ENCODE results near the gene SH2D6. TPM values are rescaled to one million over a fixed set of nuclear protein-coding genes. Genes with fewer than 3 reads are reported as not detected.
"Not testable (repeated sequence)": the region's sequence is repeated elsewhere in the genome, so short reads cannot be mapped to it uniquely, and the experiment has no call there.

SH2D6 gene
- total and polyA plus RNA-seq, 4 donors = 0.14 to 0.74 (median 0.53) TPM

DNA sequence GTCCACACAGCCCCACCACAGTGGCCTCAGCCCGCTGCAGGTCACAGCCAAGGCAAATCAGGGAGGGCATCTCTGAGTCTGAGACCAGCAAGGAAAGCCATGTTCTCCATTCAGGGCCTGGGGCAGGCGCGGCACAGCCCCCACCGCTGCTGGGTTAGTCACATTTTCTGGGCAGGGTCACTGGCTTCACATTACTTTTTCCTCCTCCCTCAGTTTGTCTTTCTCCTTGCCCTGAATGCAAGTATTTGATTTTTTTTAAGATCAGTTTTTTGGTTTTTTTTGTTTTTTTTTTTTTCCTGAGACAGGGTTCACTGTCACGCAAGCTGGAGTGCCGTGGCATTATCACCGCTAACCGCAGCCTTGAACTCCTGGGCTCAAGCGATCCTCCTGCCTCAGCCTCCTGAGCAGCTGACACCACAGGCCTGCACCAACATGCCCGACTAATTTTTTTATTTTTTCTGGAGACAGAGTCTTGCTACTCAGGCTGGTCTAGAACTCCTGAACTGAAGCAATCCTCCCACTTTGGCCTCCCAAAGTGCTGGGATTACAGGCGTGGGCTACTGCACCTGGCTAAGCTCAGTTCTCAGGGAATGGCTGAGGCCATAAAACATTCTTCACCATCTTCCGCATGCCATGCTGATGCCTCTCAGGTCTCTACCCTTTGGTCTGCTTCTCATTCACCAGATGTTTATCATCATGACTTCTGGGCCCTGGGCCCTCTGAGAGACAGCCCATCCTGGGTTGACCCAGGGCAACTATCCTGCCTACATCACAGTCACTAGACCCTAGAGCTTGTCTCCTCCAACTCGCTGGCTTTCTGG, 7.7 kb upstream of the SH2D6 start:
- H3K27ac ChIP-seq (ENCODE audit: low read depth in 1 of 2, low read length in 1 of 2) = peak overlapping the region in 1 of 2 donors; percentile 55
- no peak overlapping the region for H3K4me3 ChIP-seq
- no peaks in the 10 kb centered on the region for H3K9me3 ChIP-seq (ENCODE audit: control insufficient read depth in 4 of 4, insufficient read depth in 3 of 4, low read length in 3 of 4)
- TF ChIP-seq, protein P1, sequence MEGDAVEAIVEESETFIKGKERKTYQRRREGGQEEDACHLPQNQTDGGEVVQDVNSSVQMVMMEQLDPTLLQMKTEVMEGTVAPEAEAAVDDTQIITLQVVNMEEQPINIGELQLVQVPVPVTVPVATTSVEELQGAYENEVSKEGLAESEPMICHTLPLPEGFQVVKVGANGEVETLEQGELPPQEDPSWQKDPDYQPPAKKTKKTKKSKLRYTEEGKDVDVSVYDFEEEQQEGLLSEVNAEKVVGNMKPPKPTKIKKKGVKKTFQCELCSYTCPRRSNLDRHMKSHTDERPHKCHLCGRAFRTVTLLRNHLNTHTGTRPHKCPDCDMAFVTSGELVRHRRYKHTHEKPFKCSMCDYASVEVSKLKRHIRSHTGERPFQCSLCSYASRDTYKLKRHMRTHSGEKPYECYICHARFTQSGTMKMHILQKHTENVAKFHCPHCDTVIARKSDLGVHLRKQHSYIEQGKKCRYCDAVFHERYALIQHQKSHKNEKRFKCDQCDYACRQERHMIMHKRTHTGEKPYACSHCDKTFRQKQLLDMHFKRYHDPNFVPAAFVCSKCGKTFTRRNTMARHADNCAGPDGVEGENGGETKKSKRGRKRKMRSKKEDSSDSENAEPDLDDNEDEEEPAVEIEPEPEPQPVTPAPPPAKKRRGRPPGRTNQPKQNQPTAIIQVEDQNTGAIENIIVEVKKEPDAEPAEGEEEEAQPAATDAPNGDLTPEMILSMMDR (IDR thresholded peaks at IDR 0.05; ENCODE audit: control extremely low read depth, extremely low read depth) = no peak
- no peaks in the 10 kb centered on the region for H3K27me3 ChIP-seq (ENCODE audit: control insufficient read depth in 3 of 3, insufficient read depth in 3 of 3, low read length in 2 of 3)
- WGBS, 2 donors = 85 to 88% methylated on average over 13 of the region's 13 CpGs
- DNase-seq (no peak), ATAC-seq (ENCODE audit: insufficient read depth, low FRiP score) (no peak)
- no peak overlapping the region for H3K9ac ChIP-seq (ENCODE audit: insufficient read depth in 1 of 2, low read length in 2 of 2)
- H3K36me3 ChIP-seq (ENCODE audit: control insufficient read depth in 4 of 4, insufficient read depth in 4 of 4, low read length in 4 of 4) = no peaks in the 10 kb centered on the region
- H3K4me1 ChIP-seq (ENCODE audit: control insufficient read depth in 5 of 5, insufficient read depth in 5 of 5, low read length in 5 of 5) = peaks cover 0 to 12% (median 0%) of the 10 kb centered on the region in 5 donors

DNA sequence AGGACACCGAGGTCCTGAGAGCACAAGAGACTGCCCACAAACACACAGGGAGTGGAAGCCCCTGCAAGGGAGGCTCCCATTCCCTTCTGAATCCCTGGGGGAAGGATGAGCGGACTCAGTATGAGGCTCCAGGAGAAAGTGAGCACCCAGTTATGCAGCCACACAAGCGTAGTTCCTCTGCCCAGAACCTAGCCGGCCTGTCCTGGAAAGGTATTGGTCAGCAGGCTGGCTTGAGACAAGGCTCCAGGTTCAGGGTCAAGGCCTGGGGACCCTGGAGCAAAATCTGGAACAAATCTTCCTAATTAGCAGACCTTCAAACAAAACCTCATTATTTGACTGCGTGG, 7.1 kb upstream of the SH2D6 start:
- Histone ChIP-seq H3K36me3 (ENCODE audit: control insufficient read depth in 4 of 4, insufficient read depth in 4 of 4, low read length in 4 of 4) (no peaks in the 10 kb centered on the region), H3K4me1 (ENCODE audit: control insufficient read depth in 5 of 5, insufficient read depth in 5 of 5, low read length in 5 of 5) (peaks cover 0 to 12% (median 0%) of the 10 kb centered on the region in 5 donors), H3K27me3 (ENCODE audit: control insufficient read depth in 3 of 3, insufficient read depth in 3 of 3, low read length in 2 of 3) (no peaks in the 10 kb centered on the region), H3K9ac (ENCODE audit: insufficient read depth in 1 of 2, low read length in 2 of 2) (no peak overlapping the region), H3K9me3 (ENCODE audit: control insufficient read depth in 4 of 4, insufficient read depth in 3 of 4, low read length in 3 of 4) (no peaks in the 10 kb centered on the region), H3K27ac (ENCODE audit: low read depth in 1 of 2, low read length in 1 of 2) (peak overlapping the region in 1 of 2 donors; percentile 4), H3K4me3 (no peak overlapping the region)
- TF ChIP-seq, protein P1 (IDR thresholded peaks at IDR 0.05; ENCODE audit: control extremely low read depth, extremely low read depth) = no peak
- 95 to 97% methylated on average over 5 of the region's 5 CpGs for WGBS, 2 donors
- ATAC-seq (ENCODE audit: insufficient read depth, low FRiP score) (no peak), DNase-seq (no peak)

DNA sequence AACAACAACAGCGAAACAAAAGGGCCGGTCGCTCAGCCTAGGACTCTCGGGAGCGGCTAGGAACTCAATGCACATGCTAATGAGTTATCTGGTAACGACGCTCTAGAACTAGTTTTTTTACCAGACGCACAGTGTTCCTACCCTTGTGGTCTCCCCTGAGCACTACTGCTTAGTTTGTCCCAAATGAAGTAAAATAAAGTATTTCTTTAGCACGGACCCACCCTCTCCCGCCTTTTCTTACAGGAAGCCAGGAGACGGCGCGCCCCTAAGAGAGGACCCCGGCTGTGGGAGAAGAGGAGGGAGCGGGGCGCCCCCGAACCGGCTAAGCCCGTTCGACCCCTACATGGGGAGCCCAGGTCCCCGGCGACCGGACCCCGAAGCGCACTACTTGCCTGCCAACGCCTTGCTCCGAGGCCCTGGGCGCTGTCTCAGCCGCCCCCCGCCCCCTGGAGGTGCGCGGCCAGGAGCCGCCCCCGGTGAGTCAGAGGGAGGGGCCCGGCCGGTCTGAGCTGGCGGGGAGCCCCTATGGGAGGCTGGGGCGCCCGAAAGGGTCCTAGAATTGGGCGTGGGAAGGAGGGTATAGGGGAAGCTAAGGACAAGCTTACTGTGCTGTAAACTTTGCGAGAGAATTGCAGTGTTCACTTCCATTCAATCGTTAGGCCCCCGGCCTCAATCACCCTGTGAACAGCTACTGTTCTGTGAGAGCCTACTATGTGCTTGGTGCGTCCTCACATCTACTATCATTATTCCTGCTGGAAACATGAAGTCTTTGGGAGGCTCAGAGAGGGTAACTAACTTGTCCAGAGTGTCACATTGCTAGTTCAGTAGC, 4.7 kb upstream of the SH2D6 start:
- 2 to 9% methylated on average over 43 to 44 of the region's 44 CpGs for WGBS, 2 donors
- DNase-seq (peak; percentile 56 to 70 (median 57)), ATAC-seq (ENCODE audit: insufficient read depth, low FRiP score) (peak; percentile 35)
- Histone ChIP-seq H3K4me1 (ENCODE audit: control insufficient read depth in 5 of 5, insufficient read depth in 5 of 5, low read length in 5 of 5) (peaks cover 0 to 16% (median under 1%) of the 10 kb centered on the region in 5 donors), H3K4me3 (peak overlapping the region; percentile 24), H3K9me3 (ENCODE audit: control insufficient read depth in 4 of 4, insufficient read depth in 3 of 4, low read length in 3 of 4) (no peaks in the 10 kb centered on the region), H3K9ac (ENCODE audit: insufficient read depth in 1 of 2, low read length in 2 of 2) (peak overlapping the region in 1 of 2 donors; percentile 67), H3K36me3 (ENCODE audit: control insufficient read depth in 4 of 4, insufficient read depth in 4 of 4, low read length in 4 of 4) (no peaks in the 10 kb centered on the region), H3K27me3 (ENCODE audit: control insufficient read depth in 3 of 3, insufficient read depth in 3 of 3, low read length in 2 of 3) (no peaks in the 10 kb centered on the region), H3K27ac (ENCODE audit: low read depth in 1 of 2, low read length in 1 of 2) (peak overlapping the region in 1 of 2 donors; percentile 55)
- TF ChIP-seq, protein P1 (IDR thresholded peaks at IDR 0.05; ENCODE audit: control extremely low read depth, extremely low read depth) = no peak

DNA sequence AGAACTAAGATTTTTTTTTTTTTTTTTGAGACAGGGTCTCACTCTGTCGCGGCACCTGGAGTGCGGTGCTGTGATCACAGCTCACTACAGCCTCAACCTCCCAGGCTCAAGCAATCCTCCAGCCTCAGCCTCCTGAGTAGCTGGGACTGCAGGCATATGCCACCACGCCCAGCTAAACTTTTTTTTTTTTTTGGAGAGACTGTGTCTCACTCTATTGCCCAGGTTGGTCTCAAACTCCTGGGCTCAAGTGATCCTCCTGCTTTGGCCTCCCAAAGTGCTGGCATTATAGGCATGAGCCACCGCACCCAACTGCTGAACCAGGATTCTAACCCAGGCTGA, 4.1 kb upstream of the SH2D6 start:
- H3K27me3 ChIP-seq (ENCODE audit: control insufficient read depth in 3 of 3, insufficient read depth in 3 of 3, low read length in 2 of 3); H3K4me3 ChIP-seq; H3K9me3 ChIP-seq (ENCODE audit: control insufficient read depth in 4 of 4, insufficient read depth in 3 of 4, low read length in 3 of 4); ATAC-seq (ENCODE audit: insufficient read depth, low FRiP score); H3K9ac ChIP-seq (ENCODE audit: insufficient read depth in 1 of 2, low read length in 2 of 2); H3K27ac ChIP-seq (ENCODE audit: low read depth in 1 of 2, low read length in 1 of 2); H3K36me3 ChIP-seq (ENCODE audit: control insufficient read depth in 4 of 4, insufficient read depth in 4 of 4, low read length in 4 of 4); DNase-seq: not testable (repeated sequence)
- H3K4me1 ChIP-seq (ENCODE audit: control insufficient read depth in 5 of 5, insufficient read depth in 5 of 5, low read length in 5 of 5) = peaks cover 0 to 21% (median 4%) of the 10 kb centered on the region in 5 donors
- 87 to 89% methylated on average over 4 to 5 of the region's 5 CpGs for WGBS, 2 donors
